ENCODE measurements around the gene AFP. TPM values are rescaled to one million over a fixed set of nuclear protein-coding genes. Genes with fewer than 3 reads are reported as not detected.

Gene AFP
- total RNA-seq, 1 donor = not detected

- H3K4me3 ChIP-seq (ENCODE audit: low read depth, low read length) = no peak overlapping the region
- DNase-seq (ENCODE audit: low read depth) = no peak
- TF ChIP-seq CTCF (IDR thresholded peaks at IDR 0.05; ENCODE audit: insufficient read depth, low read depth, low read length) = no peak
Observed at GRCh38 chr4:73487233-73487632, 51.2 kb downstream of the AFP start.

GRCh38 chr4:73499996-73500765, 64.2 kb downstream of the AFP start:
- no peak for TF ChIP-seq CTCF (IDR thresholded peaks at IDR 0.05; ENCODE audit: insufficient read depth, low read depth, low read length)
- peak overlapping the region; percentile 4 for H3K4me3 ChIP-seq (ENCODE audit: low read depth, low read length)
- peak; percentile 15 for DNase-seq (ENCODE audit: low read depth)

GRCh38 chr4:73501664-73502265, 65.7 kb downstream of the AFP start:
- peak; percentile 17 for DNase-seq (ENCODE audit: low read depth)
- no peak for TF ChIP-seq CTCF (IDR thresholded peaks at IDR 0.05; ENCODE audit: insufficient read depth, low read depth, low read length)
- H3K4me3 ChIP-seq (ENCODE audit: low read depth, low read length) = no peak overlapping the region

GRCh38 chr4:73505567-73505966, 69.5 kb downstream of the AFP start:
- no peak for DNase-seq (ENCODE audit: low read depth)
- H3K4me3 ChIP-seq (ENCODE audit: low read depth, low read length) = no peak overlapping the region
- TF ChIP-seq CTCF (IDR thresholded peaks at IDR 0.05; ENCODE audit: insufficient read depth, low read depth, low read length) = no peak

Other genes starting within 250 kb of the AFP start
- 53.5 and 80.7 TPM in 2 replicates for gene ANKRD17, start 177.4 kb upstream of the AFP start, total RNA-seq
- gene ALB, start 31.9 kb upstream of the AFP start, total RNA-seq = not detected in 2 replicates
- not detected in 2 replicates for gene AFM, start 45.5 kb downstream of the AFP start, total RNA-seq
- gene RASSF6, start 184.2 kb downstream of the AFP start, total RNA-seq = not detected in 2 replicates